HEK293 (cell line): ENCODE results near the gene NEUROG2.

Experiments used
- FEZF1 ChIP-seq: fragments of 450-650 bp; formaldehyde crosslinking; IDR thresholded peaks from 2 replicates; pipeline ENCODE4 v1.5.1; 2016; ENCODE audit warnings: missing biosample characterization, missing genetic modification characterization
- GLI2 ChIP-seq: fragments of 450-650 bp; formaldehyde crosslinking; IDR thresholded peaks from 2 replicates; pipeline ENCODE4; 2017; ENCODE audit warnings: missing biosample characterization, missing genetic modification characterization, low read depth, borderline replicate concordance
- GLIS1 ChIP-seq: fragments of 450-650 bp; formaldehyde crosslinking; IDR thresholded peaks from 2 replicates; pipeline ENCODE4 v1.5.1; 2016; ENCODE audit warnings: missing biosample characterization, missing genetic modification characterization
- HIC1 ChIP-seq: fragments of 450-650 bp; formaldehyde crosslinking; IDR thresholded peaks from 2 replicates; pipeline ENCODE4 v1.5.1; 2016; ENCODE audit warnings: missing biosample characterization, missing genetic modification characterization
- KLF10 ChIP-seq: fragments of 450-650 bp; IDR thresholded peaks from 2 replicates; pipeline ENCODE4 v1.5.1; 2018; ENCODE audit warnings: missing biosample characterization, mild to moderate bottlenecking, missing genetic modification characterization
- PRDM4 ChIP-seq: fragments of 450-650 bp; formaldehyde crosslinking; IDR thresholded peaks from 2 replicates; pipeline ENCODE4 v1.5.1; 2017; ENCODE audit warnings: missing biosample characterization, missing genetic modification characterization
- REST ChIP-seq: fragments of 450-650 bp; formaldehyde crosslinking; IDR thresholded peaks from 2 replicates; pipeline ENCODE4 v1.5.1; 2016; ENCODE audit warnings: missing biosample characterization, missing genetic modification characterization
- SP7 ChIP-seq: fragments of 450-650 bp; formaldehyde crosslinking; IDR thresholded peaks from 2 replicates; pipeline ENCODE4 v1.5.1; 2016; ENCODE audit warnings: missing biosample characterization, missing genetic modification characterization
- ZBTB26 ChIP-seq: fragments of 450-650 bp; formaldehyde crosslinking; optimal IDR thresholded peaks from 2 replicates; pipeline ENCODE3; 2016; ENCODE audit warnings: missing biosample characterization, mild to moderate bottlenecking, missing genetic modification characterization
- ZBTB48 ChIP-seq: fragments of 450-650 bp; formaldehyde crosslinking; IDR thresholded peaks from 2 replicates; pipeline ENCODE4 v1.5.1; 2016; ENCODE audit warnings: missing biosample characterization, missing genetic modification characterization
- ZNF157 ChIP-seq: fragments of 450-650 bp; formaldehyde crosslinking; IDR thresholded peaks from 2 replicates; pipeline ENCODE4 v1.5.1; 2016; ENCODE audit warnings: missing biosample characterization, missing genetic modification characterization
- ZNF223 ChIP-seq: fragments of 450-650 bp; formaldehyde crosslinking; IDR thresholded peaks from 2 replicates; pipeline ENCODE4 v1.5.1; 2016; ENCODE audit warnings: missing biosample characterization, missing genetic modification characterization
- ZNF335 ChIP-seq: fragments of 450-650 bp; formaldehyde crosslinking; conservative IDR thresholded peaks from 2 replicates; pipeline ENCODE4 v1.5.1; 2016; ENCODE audit warnings: missing biosample characterization, missing genetic modification characterization
- ZNF350 ChIP-seq: fragments of 450-650 bp; formaldehyde crosslinking; IDR thresholded peaks from 2 replicates; pipeline ENCODE4 v1.5.0; 2017; ENCODE audit warnings: missing biosample characterization, mild to moderate bottlenecking, missing genetic modification characterization
- ZNF391 ChIP-seq: fragments of 450-650 bp; formaldehyde crosslinking; IDR thresholded peaks from 2 replicates; pipeline ENCODE4 v1.5.1; 2016; ENCODE audit warnings: low read depth, missing biosample characterization, missing genetic modification characterization, borderline replicate concordance
- ZNF488 ChIP-seq: fragments of 450-650 bp; formaldehyde crosslinking; IDR thresholded peaks from 2 replicates; pipeline ENCODE4 v1.5.1; 2016; ENCODE audit warnings: missing biosample characterization, missing genetic modification characterization
- ZNF561 ChIP-seq: fragments of 450-650 bp; IDR thresholded peaks from 2 replicates; pipeline ENCODE4 v1.5.1; 2018; ENCODE audit warnings: missing biosample characterization, missing genetic modification characterization, borderline replicate concordance
- ZNF629 ChIP-seq: fragments of 450-650 bp; formaldehyde crosslinking; IDR thresholded peaks from 2 replicates; pipeline ENCODE4 v1.5.1; 2017; ENCODE audit warnings: missing biosample characterization, missing genetic modification characterization
- ZNF692 ChIP-seq: fragments of 450-650 bp; formaldehyde crosslinking; IDR thresholded peaks from 2 replicates; pipeline ENCODE4 v1.5.1; 2016; ENCODE audit warnings: missing biosample characterization, missing genetic modification characterization
- ZNF843 ChIP-seq: fragments of 450-650 bp; formaldehyde crosslinking; IDR thresholded peaks from 2 replicates; pipeline ENCODE4 v1.5.1; 2016; ENCODE audit warnings: missing biosample characterization, missing genetic modification characterization
- ZSCAN30 ChIP-seq: fragments of 450-650 bp; IDR thresholded peaks from 2 replicates; pipeline ENCODE4 v1.5.1; 2018; ENCODE audit warnings: missing biosample characterization, mild to moderate bottlenecking, missing genetic modification characterization, moderate library complexity

Gene NEUROG2

GRCh38 chr4:112516471-112517066 lies 589 bp upstream of the NEUROG2 start (continued):
- no peak for TF ChIP-seq ZNF157 (tag by site-specific recombination)
- no peak for TF ChIP-seq ZNF223
- TF ChIP-seq ZNF692 (tag by site-specific recombination) = 0 out of 2 replicates have a peak, but pooled peaks have one; percentile 15
- no peak for TF ChIP-seq ZNF350 (tag by site-specific recombination)
- no peak for TF ChIP-seq ZBTB26 (tag by site-specific recombination)
- 0 out of 2 replicates have a peak, but pooled peaks have one; percentile 51 for TF ChIP-seq ZNF561 (tag by site-specific recombination)
- peak; percentile 97 for TF ChIP-seq GLIS1 (tag by site-specific recombination)
- TF ChIP-seq PRDM4 (tag by site-specific recombination) = peak; percentile 72
- peak; percentile 54; the same call in 1 of the 2 replicates for TF ChIP-seq SP7 (tag by site-specific recombination)
- TF ChIP-seq ZNF629 (tag by site-specific recombination) = 0 out of 2 replicates have a peak, but pooled peaks have one; percentile 10
- TF ChIP-seq ZBTB48 (tag by site-specific recombination) = peak; percentile 80
- peak; percentile 92 for TF ChIP-seq ZNF488
- no peak for TF ChIP-seq ZNF391 (tag by site-specific recombination)
- TF ChIP-seq KLF10 (tag by site-specific recombination) = peak; percentile 37; the same call in 1 of the 2 replicates
- peak; percentile 46; the same call in 1 of the 2 replicates for TF ChIP-seq REST (tag by site-specific recombination)
- peak; percentile 36; the same call in 1 of the 2 replicates for TF ChIP-seq ZNF843 (tag by site-specific recombination)
- TF ChIP-seq GLI2 (tag by site-specific recombination) = 0 out of 2 replicates have a peak, but pooled peaks have one; percentile 22
- no peak for TF ChIP-seq HIC1 (tag by site-specific recombination)
- peak; percentile 68 for TF ChIP-seq ZNF335
- peak; percentile 43 for TF ChIP-seq FEZF1
- 0 out of 2 replicates have a peak, but pooled peaks have one; percentile 25 for TF ChIP-seq ZSCAN30
